ENCODE measurements around the gene OR4E2. TPM values are rescaled to one million over a fixed set of nuclear protein-coding genes. Genes with fewer than 3 reads are reported as not detected.
"Not testable (repeated sequence)": the region's sequence is repeated elsewhere in the genome, so short reads cannot be mapped to it uniquely, and the experiment has no call there.

Gene OR4E2, protein sequence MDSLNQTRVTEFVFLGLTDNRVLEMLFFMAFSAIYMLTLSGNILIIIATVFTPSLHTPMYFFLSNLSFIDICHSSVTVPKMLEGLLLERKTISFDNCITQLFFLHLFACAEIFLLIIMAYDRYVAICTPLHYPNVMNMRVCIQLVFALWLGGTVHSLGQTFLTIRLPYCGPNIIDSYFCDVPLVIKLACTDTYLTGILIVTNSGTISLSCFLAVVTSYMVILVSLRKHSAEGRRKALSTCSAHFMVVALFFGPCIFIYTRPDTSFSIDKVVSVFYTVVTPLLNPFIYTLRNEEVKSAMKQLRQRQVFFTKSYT
- not detected for total RNA-seq
- long read RNA-seq, result 0 reads

DNA sequence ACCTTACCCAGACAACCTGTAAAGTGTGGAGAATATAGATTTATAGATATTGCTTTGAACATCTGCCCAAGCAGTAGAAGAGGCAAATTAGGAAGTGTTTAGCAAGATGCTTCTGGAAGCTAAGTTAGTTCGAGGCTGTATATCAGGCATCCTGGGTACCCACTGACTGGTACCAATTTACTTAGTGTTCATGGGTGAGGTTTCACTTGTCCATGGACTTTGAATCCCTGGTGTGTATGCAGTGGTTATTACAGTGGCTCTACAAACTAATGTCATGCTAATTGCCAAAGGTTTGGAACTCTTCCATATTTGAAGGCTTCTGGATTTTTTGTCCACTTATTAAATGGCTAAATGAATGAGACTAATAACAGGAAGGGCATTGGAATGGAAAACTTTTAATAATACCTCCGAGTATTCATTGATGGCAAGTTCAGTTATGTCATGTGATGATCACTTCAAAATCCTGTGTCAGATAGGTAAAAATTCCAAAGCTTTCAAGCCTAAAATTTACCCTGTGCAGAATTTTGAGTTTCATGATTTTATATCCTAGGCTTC is at the start of gene OR4E2:
TSS of gene OR4E2 (plus strand) at position 505 of the 555 bp plus-strand sequence. CDS start 11,248 bp downstream, outside the sequence.
- no peak for ATAC-seq

DNA sequence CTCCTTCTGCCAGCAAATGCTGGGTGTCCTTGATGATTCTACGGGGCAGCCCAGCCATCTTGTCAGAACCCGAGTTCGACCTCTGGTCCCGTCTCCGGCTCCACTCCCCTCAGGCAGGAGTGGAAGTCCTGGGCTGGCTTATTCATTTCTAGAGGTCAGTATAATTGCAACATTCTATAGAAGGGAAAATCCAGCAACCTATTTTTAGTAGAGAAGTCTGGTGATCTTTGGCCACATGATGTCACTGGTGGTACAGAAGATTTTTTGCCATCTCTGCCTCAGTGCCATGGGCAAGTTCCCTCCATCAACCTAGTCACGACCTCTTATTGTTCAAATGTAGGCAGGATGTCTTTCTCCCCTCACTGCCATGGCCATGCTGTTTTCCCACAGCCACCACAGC is 41.3 kb upstream of the OR4E2 start:
- Histone ChIP-seq H3K9me3 (no peaks in the 10 kb centered on the region), H3K4me3 (no peak overlapping the region), H3K4me1 (no peaks in the 10 kb centered on the region), H3K36me3 (no peaks in the 10 kb centered on the region), H3K27ac (no peak overlapping the region), H3K27me3 (no peaks in the 10 kb centered on the region)
- intact Hi-C loops (cut with DNase I), result no loop called here
- ATAC-seq, result no peak
- DNase-seq, result no peak
- TF ChIP-seq, protein P1, sequence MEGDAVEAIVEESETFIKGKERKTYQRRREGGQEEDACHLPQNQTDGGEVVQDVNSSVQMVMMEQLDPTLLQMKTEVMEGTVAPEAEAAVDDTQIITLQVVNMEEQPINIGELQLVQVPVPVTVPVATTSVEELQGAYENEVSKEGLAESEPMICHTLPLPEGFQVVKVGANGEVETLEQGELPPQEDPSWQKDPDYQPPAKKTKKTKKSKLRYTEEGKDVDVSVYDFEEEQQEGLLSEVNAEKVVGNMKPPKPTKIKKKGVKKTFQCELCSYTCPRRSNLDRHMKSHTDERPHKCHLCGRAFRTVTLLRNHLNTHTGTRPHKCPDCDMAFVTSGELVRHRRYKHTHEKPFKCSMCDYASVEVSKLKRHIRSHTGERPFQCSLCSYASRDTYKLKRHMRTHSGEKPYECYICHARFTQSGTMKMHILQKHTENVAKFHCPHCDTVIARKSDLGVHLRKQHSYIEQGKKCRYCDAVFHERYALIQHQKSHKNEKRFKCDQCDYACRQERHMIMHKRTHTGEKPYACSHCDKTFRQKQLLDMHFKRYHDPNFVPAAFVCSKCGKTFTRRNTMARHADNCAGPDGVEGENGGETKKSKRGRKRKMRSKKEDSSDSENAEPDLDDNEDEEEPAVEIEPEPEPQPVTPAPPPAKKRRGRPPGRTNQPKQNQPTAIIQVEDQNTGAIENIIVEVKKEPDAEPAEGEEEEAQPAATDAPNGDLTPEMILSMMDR (IDR thresholded peaks at IDR 0.05), result no peak

More for the DNA sequence above, at the start of gene OR4E2:
- no peaks in the 10 kb centered on the region for H3K27me3 ChIP-seq
- H3K36me3 ChIP-seq, result no peaks in the 10 kb centered on the region
- no peaks in the 10 kb centered on the region for H3K9me3 ChIP-seq
- intact Hi-C loops (cut with DNase I), result no loop called here
- no peak within 1 kb of the TSS for H3K4me3 ChIP-seq
- no peak for DNase-seq
- TF ChIP-seq, protein P1 (IDR thresholded peaks at IDR 0.05), result no peak
- H3K4me1 ChIP-seq, result no peaks in the 10 kb centered on the region
- no peak within 1 kb of the TSS for H3K27ac ChIP-seq

DNA sequence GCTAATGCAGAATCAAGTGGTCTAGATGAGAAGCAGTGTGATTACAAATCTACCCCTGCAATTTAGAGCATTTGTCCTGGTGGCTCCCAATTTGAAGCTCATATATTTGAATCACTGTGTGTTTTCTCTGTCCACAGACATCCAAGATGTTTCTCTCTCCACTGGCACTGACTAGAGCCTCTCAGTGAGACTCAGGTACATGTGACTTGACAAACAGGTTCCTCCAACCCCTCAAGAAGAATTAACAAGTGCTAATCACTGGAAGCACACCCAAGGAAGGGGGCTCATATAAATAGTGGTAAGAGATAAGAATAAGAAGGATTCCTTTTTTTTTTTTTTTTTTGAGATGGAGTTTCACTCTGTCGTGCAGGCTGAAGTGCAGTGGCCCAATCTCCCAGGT is 39.4 kb upstream of the OR4E2 start:
- TF ChIP-seq, protein P1 (IDR thresholded peaks at IDR 0.05), result no peak
- no peak overlapping the region for H3K4me3 ChIP-seq
- no peaks in the 10 kb centered on the region for H3K4me1 ChIP-seq
- ATAC-seq (peak; percentile 55), DNase-seq (no peak)
- no peaks in the 10 kb centered on the region for H3K9me3 ChIP-seq
- H3K27me3 ChIP-seq, result no peaks in the 10 kb centered on the region
- H3K36me3 ChIP-seq, result no peaks in the 10 kb centered on the region
- intact Hi-C loops (cut with DNase I), result no loop called here
- no peak overlapping the region for H3K27ac ChIP-seq

DNA sequence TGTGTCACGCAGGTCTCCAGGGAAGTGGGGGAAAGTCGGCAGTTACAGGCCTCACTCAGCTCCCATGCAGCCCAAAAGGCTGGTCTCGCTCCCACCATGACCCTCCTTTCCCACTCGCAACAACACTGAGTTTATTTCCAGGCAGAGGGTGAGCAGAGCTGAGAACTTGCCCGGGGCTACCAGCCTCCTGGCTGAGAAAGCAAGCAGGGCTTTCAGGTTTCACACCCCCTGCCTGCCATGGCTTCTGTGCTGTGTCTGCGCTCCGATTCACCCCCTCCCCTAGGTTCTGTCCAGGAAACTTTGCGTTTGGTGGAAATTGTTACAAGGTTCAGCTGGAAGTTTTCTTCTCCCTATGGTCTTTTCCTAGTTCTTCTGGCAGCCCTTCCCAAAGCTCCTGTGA is 36.0 kb upstream of the OR4E2 start:
- Histone ChIP-seq H3K36me3 (no peaks in the 10 kb centered on the region), H3K4me3 (no peak overlapping the region), H3K4me1 (no peaks in the 10 kb centered on the region), H3K9me3 (no peaks in the 10 kb centered on the region), H3K27me3 (no peaks in the 10 kb centered on the region), H3K27ac (no peak overlapping the region)
- TF ChIP-seq, protein P1 (IDR thresholded peaks at IDR 0.05), result no peak
- no peak for DNase-seq
- ATAC-seq, result no peak
- intact Hi-C loops (cut with DNase I), result no loop called here

DNA sequence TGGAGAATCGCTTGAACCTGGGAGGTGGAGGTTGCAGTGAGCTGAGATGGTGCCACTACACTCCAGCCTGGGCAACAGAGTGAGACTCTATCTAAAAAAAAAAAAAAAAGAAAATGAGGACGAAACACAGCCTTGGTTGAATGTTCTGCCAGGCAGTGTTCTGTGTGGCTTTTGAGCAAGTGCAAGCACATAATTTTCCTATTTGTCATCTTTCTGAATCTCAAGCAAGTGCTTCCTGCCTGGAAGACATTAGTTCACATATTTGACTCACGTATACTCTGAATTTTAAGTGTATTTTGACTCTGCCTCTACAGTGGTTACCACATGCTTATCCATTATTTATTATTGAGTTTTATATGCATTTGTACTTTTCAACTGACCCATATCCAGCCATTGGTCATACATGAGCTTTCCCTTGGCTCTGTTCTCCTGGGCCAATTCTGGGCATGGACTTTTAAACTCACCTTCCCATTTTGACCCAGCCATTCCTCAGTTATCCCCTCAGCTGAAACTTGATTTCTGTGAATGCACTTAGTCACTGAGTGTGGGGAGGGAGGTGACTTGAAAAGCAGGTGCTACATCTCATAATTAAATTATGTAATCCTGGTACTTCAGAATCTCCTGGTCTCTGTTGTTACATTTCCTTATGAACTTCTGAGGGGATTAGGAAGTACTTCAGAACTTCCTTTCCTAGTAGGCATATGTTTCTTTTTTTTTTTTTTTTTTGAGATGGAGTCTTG is 27.0 kb upstream of the OR4E2 start:
- intact Hi-C loops (cut with DNase I), result no loop called here
- no peak overlapping the region for H3K4me3 ChIP-seq

DNA sequence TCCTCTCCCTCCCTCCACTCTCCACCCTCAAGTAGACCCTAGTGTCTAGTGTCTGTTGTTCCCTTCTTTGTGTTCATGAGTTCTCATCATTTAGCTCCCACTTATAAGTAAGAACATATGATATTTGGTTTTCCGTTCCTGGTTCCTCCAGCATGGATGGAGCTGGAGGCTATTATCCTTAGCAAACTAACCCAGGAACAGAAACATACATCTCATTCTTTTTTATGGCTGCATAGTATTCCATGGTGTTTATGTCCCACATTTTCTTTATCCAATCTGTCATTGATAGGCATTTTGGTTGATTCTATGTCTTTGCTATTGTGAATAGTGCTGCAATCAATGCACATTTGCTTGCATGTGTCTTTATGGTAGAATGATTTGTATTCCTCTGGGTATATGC is 23.1 kb upstream of the OR4E2 start:
- H3K27me3 ChIP-seq; H3K4me1 ChIP-seq; DNase-seq; H3K36me3 ChIP-seq; H3K9me3 ChIP-seq; intact Hi-C loops (cut with DNase I); H3K4me3 ChIP-seq; ATAC-seq; H3K27ac ChIP-seq: not testable (repeated sequence)

More for the DNA sequence above, 27.0 kb upstream of the OR4E2 start:
- no peak overlapping the region for H3K27ac ChIP-seq
- H3K27me3 ChIP-seq, result no peaks in the 10 kb centered on the region
- DNase-seq (no peak), ATAC-seq (peak; percentile 47)
- TF ChIP-seq, protein P1 (IDR thresholded peaks at IDR 0.05), result no peak
- H3K36me3 ChIP-seq, result no peaks in the 10 kb centered on the region
- H3K4me1 ChIP-seq, result no peaks in the 10 kb centered on the region
- H3K9me3 ChIP-seq, result no peaks in the 10 kb centered on the region
